ENCODE data around the gene ARSG. TPM values are rescaled to one million over a fixed set of nuclear protein-coding genes. Genes with fewer than 3 reads are reported as not detected.
"Not testable (repeated sequence)": the region's sequence is repeated elsewhere in the genome, so short reads cannot be mapped to it uniquely, and the experiment has no call there.

Gene ARSG
- polyA plus RNA-seq, 3 donors = 3.8 to 6.0 (median 4.0) TPM

DNA sequence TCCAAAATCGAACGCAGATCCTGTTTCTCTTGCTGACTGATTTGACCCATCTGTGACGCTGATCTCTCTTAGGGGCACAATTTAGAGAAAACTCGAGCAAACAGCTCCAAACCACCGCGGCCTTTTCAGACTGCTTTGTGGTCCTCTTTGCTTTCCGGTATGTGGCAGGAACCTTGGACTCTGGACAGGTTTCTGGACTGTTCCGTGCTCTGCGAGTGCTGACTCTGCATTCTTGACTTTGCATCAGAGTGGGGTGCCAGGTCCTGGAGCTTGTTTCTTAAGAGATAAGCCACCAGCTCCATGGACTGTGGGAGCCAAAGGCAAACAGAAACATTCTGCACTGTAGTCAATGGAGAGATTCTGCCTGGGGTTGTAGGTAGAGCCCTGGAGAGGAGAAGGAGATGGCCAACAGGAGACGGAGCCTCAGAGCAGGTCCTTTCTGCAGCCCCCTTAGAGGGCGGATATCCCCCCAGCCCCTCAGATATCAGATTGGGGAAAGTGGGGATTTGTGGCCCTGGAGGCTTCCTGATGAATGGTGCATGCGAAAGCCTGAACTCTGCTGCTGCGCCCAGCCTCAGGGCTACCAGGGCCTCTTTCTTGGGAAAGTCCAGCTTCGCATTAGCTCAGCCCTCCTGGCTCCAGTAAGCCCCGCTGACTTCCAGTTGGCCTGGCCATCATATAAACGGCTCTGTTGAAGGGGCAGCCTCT lies 100.4 kb downstream of the ARSG start:
- DNase-seq (ENCODE audit: low read depth in 3 of 3, low spot score in 2 of 3) = no peak

- no peak for DNase-seq (ENCODE audit: low read depth in 3 of 3, low spot score in 2 of 3)
These were observed 103.5 kb downstream of the ARSG start for GRCh38 chr17:68394608-68395331.

DNA sequence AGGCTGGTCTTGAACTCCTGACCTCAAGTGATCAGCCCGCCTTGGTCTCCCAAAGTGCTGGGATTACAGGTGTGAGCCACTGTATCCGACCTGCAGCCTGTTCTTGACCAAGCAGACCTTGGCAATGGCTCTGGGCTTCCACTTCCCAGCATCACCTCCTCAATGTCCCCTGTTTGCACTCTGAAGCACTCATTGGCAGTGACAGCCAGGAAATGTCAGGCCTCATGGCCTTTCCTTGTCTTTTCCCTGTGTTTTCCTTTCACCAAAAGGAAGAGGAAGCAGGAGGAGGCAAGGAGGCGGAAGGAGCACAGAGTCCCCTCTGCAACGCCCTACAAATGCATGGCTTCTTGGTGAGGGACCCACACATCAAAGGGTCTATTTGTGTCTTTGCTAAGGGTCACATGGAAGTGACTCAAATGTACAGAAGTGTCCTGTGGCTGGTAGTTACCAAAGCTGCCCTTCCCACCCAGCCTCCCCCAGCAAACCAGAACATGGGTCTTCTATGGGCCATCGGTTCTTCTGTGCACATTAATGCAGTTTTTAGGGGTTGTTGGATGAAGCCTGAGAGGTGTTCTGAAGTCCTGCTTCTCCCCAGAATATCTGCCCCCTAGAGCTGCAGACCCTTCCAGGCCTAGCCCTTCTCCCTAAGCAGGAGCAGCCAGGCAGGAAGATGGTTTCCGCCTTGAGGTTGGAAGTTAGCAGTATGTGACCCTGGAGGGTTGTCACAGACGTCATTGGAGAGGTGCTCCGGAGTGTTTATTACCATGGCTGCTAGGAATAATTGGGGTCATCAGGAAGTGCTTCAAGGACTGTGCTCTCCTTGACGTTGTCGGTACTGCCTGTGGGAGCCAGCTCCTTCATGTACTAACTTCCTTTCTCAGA lies 105.2 kb downstream of the ARSG start:
- no peak for DNase-seq (ENCODE audit: low read depth in 3 of 3, low spot score in 2 of 3)

DNA sequence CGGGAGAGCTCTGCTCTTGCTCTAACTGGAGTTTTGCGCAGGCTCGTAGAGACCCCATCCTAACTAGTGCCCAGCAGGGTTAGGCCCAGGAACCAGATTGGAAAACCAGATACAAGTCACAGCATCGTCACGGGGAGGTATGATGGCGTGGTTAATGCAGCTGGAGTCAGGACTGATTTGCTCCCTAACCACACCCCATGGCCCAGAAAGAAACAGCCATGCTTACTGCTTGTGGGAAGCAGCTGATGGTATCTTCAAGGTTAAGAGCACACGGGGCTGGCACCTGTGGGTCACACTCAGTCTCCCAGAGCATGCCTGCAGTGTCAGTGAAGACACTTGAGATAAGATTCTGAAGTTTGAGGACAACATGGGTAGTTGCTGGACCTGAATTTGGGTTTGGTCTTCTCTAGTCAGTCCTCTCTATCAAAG lies 105.8 kb downstream of the ARSG start:
- no peak for DNase-seq (ENCODE audit: low read depth in 3 of 3, low spot score in 2 of 3)

- DNase-seq (ENCODE audit: low read depth in 3 of 3, low spot score in 2 of 3) = peak in 1 of 3 donors; percentile 61
These were observed 107.7 kb downstream of the ARSG start for GRCh38 chr17:68398691-68399637.

GRCh38 chr17:68399638-68400403 lies 108.5 kb downstream of the ARSG start:
- no peak for DNase-seq (ENCODE audit: low read depth in 3 of 3, low spot score in 2 of 3)

DNA sequence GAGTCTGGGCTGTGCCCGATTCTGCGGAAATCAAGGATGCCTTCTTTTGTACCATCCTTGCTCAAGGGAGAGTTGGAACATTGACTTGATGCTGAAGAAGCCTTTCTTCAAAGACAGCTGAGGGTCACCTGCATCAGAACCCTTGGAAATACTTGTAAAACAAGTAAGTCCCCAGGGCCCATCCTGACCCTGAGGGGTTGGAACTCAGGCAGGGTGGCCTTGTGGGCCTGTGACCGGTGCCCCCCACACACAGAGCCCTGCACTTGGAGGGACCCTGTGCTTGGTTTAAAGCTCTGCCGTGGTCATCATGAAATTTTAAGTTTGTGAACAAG lies 109.1 kb downstream of the ARSG start:
- DNase-seq (ENCODE audit: low read depth in 3 of 3, low spot score in 2 of 3) = no peak

DNA sequence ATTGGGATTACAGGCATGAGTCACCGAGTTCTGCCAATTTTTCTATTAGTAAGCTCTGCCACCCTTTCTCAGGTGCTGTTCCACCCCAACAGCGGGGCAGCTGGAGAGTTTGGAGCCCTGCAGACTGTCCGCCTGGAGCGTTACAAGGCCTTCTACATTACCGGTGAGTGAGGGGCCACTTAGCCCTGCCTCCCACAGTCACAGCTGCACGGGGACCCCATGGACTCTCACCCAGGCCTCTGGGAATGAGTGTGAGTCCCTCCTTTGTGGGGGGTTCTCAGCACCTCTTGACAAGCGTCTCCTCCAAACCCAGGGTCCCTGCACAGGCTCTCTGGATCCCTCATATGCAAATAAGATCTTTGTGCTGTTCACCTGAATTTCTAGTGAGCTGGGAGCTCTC lies 110.0 kb downstream of the ARSG start:
- DNase-seq (ENCODE audit: low read depth in 3 of 3, low spot score in 2 of 3) = no peak

GRCh38 chr17:68403122-68403521 lies 111.8 kb downstream of the ARSG start:
- DNase-seq (ENCODE audit: low read depth in 3 of 3, low spot score in 2 of 3) = no peak

DNA sequence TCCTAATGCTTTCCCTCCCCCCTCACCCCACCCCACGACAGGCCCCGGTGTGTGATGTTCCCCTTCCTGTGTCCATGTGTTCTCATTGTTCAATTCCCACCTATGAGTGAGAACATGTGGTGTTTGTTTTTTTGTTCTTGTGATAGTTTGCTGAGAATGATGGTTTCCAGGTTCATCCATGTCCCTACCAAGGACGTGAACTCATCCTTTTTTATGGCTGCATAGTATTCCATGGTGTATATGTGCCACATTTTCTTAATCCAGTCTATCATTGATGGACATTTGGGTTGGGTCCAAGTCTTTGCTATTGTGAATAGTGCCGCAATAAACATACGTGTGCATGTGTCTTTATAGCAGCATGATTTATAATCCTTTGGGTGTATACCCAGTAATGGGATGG lies 112.5 kb downstream of the ARSG start:
- not testable (repeated sequence) for DNase-seq (ENCODE audit: low read depth in 3 of 3, low spot score in 2 of 3)

- DNase-seq (ENCODE audit: low read depth in 3 of 3, low spot score in 2 of 3) = not testable (repeated sequence)
These were observed 116.4 kb downstream of the ARSG start for GRCh38 chr17:68407656-68408055.

DNA sequence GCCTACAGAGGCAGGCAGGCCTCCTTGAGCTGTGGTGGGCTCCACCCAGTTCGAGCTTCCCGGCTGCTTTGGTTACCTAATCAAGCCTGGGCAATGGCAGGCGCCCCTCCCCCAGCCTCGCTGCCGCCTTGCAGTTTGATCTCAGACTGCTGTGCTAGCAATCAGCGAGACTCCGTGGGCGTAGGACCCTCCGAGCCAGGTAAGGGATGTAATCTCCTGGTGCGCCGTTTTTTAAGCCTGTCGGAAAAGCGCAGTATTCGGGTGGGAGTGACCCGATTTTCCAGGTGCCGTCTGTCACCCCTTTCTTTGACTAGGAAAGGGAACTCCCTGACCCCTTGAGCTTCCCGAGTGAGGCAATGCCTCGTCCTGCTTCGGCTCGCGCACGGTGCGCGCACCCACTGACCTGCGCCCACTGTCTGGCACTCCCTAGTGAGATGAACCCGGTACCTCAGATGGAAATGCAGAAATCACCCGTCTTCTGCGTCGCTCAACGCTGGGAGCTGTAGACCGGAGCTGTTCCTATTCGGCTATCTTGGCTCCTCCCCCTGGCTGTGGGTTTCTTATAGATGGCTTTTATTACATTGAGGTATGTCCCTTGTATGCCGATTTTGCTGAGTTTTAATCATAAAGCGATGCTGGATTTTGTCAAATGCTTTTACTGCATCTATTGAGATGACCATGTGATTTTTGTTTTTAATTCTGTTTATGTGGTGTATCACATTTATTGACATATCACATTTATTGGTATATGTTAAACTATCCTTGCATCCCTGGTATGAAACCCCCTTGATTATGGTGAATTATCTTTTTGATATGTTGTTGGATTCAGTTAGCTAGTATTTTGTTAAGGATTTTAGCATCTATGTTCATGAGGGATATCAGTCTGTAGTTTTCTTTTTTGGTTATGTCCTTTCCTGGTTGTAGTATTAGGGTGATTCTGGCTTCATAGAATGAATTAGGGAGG lies 122.6 kb downstream of the ARSG start:
- DNase-seq (ENCODE audit: low read depth in 3 of 3, low spot score in 2 of 3) = not testable (repeated sequence)

DNA sequence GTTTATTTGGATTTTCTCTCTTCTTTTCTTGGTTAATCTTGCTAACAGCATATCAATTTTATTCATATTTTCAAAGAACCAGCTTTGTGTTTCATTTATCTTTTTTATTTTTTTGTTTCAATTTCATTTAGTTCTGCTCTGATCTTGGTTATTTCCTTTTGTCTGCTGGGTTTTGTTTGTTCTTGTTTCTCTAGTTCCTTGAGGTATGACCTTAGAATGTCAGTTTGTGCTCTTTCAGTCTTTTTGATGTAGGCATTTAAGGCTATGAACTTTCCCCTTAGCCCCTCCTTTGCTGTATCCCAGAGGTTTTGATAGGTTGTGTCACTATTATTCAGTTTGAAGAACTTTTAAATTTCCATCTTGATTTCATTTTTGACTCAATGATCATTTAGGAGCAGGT lies 123.6 kb downstream of the ARSG start:
- DNase-seq (ENCODE audit: low read depth in 3 of 3, low spot score in 2 of 3) = not testable (repeated sequence)

- DNase-seq (ENCODE audit: low read depth in 3 of 3, low spot score in 2 of 3) = no peak
These were observed 126.0 kb downstream of the ARSG start for GRCh38 chr17:68417317-68417716.

DNA sequence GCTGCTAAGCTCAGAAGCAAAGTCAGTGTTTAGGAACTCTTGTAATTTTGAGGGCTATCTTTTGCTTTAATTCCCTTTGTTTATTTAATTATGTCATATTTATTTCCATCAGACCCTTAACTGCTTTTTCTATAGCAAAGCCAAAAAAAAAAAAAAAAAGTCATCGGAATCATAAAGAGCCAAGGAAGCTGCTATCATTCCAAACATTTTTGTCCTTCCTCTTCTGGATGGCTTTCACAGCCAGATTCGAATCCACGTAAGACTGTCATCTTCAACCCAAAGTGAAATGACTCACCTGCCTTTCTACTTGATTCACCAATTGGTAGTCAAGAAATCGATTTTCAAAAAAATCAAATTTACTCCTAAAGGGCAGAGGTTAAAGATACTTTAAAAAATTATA lies 127.6 kb downstream of the ARSG start:
- DNase-seq (ENCODE audit: low read depth in 3 of 3, low spot score in 2 of 3) = no peak

DNA sequence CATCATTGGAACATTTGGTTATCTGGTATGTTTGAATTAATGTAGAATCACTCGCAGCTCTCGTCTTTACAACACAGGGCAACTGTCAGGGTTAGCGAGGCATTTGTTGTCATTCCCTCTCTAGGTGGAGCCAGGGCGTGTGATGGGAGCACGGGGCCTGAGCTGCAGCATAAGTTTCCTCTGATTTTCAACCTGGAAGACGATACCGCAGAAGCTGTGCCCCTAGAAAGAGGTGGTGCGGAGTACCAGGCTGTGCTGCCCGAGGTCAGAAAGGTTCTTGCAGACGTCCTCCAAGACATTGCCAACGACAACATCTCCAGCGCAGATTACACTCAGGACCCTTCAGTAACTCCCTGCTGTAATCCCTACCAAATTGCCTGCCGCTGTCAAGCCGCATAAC lies 128.8 kb downstream of the ARSG start:
- no peak for DNase-seq (ENCODE audit: low read depth in 3 of 3, low spot score in 2 of 3)

GRCh38 chr17:68421486-68421885 lies 130.2 kb downstream of the ARSG start:
- DNase-seq (ENCODE audit: low read depth in 3 of 3, low spot score in 2 of 3) = no peak

DNA sequence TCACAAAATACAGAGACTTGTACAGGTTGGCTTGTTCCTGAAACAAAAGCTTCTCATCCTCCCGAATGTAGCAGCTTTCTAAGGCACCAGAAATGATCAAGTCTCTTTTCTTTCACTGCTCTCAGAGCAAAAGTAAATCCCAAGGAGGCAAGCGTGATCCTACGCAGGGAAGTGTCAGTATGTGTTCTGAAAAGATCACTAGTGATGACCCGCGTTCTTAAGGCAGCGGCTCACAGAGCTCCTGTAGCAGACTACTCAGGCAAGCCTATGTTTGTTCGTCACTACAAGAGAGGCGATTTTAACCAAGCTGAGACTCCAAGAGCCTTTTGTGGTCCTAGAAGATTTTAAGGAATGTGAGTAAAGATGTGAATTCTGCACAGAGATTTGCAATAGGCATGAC lies 131.5 kb downstream of the ARSG start:
- no peak for DNase-seq (ENCODE audit: low read depth in 3 of 3, low spot score in 2 of 3)

Data from right renal cortex interstitium (tissue), 3 donors.